IMR-90 (cell line): ENCODE measurements around the gene ADCY4. TPM values are rescaled to one million over a fixed set of nuclear protein-coding genes. Genes with fewer than 3 reads are reported as not detected.

Source experiments
- ATAC-seq: fragments of 200-7000 bp; cut with Tn5 transposase; 2 replicates; pipeline ENCODE4 v1.9.1; 2020; ENCODE audit warnings: low read depth, mild to moderate bottlenecking, moderate library complexity
- BruUV-seq: library from RNA; stranded (reverse); fragments of 400-500 nt; replicated peaks from 2 replicates; lab custom pipeline; 2021; lab: Mats Ljungman, UMichigan
- CTCF ChIA-PET: fragments of 300-600 bp; formaldehyde crosslinking; extraction: SDS; loops from one replicate; lab custom pipeline; 2021; ENCODE audit warnings: antibody characterized with exemption; lab: Yijun Ruan, JAX
- POLR2A ChIA-PET: fragments of 300-600 bp; sonication (Branson Sonifier 250); formaldehyde crosslinking; loops from one replicate; lab custom pipeline; 2022; ENCODE audit warnings: antibody characterized with exemption; ENCODE audit not compliant: unreplicated experiment; lab: Charles Lee
- DNase-seq: peaks from one replicate; pipeline ENCODE4 v3.0.0; 2013
- H2AFZ ChIP-seq: replicated peaks from 2 replicates; pipeline ENCODE3; 2013; ENCODE audit warnings: low read length, mild to moderate bottlenecking; ENCODE audit not compliant: poor library complexity
- H2AK5ac ChIP-seq: 2 replicates; pipeline ENCODE4 v1.6.1; 2013; ENCODE audit warnings: low read depth, low read length, inconsistent platforms
- H2AK9ac ChIP-seq: replicated peaks from 2 replicates; pipeline ENCODE3; 2013; ENCODE audit warnings: mild to moderate bottlenecking, low read depth, low read length, moderate library complexity; ENCODE audit not compliant: poor library complexity
- H2BK120ac ChIP-seq: 2 replicates; pipeline ENCODE4 v1.6.1; 2013; ENCODE audit warnings: low read depth, low read length, inconsistent platforms
- H2BK15ac ChIP-seq: 3 replicates; pipeline ENCODE4 v1.6.1; 2013; ENCODE audit warnings: low read depth, low read length, inconsistent platforms
- H2BK20ac ChIP-seq: 2 replicates; pipeline ENCODE4 v1.6.1; 2013; ENCODE audit warnings: low read depth, mild to moderate bottlenecking, inconsistent platforms, low read length, moderate library complexity
- H2BK5ac ChIP-seq: 2 replicates; pipeline ENCODE4 v1.6.1; 2013; ENCODE audit warnings: mild to moderate bottlenecking, low read depth, low read length, inconsistent platforms; ENCODE audit not compliant: poor library complexity, severe bottlenecking
- H3K14ac ChIP-seq: replicated peaks from 2 replicates; pipeline ENCODE4 v1.6.1; 2013; ENCODE audit warnings: low read depth, low read length, inconsistent platforms
- H3K18ac ChIP-seq: 2 replicates; pipeline ENCODE4 v1.6.1; 2013; ENCODE audit warnings: low read depth, low read length, control low read depth
- H3K23ac ChIP-seq: 2 replicates; pipeline ENCODE4 v1.6.1; 2013; ENCODE audit warnings: low read depth, low read length, inconsistent platforms
- H3K27ac ChIP-seq: 2 replicates; pipeline ENCODE4 v1.5.1; 2013; ENCODE audit warnings: mild to moderate bottlenecking, control low read depth, low read length; ENCODE audit not compliant: insufficient read depth
- H3K27me3 ChIP-seq: 2 replicates; pipeline ENCODE4 v1.6.1; 2013; ENCODE audit warnings: low read length; ENCODE audit not compliant: control insufficient read depth, insufficient read depth
- H3K36me3 ChIP-seq: 2 replicates; pipeline ENCODE4 v1.6.1; 2013; ENCODE audit warnings: low read length, mixed read lengths; ENCODE audit not compliant: control insufficient read depth, insufficient read depth
- H3K4ac ChIP-seq: 2 replicates; pipeline ENCODE4 v1.6.1; 2013; ENCODE audit warnings: low read depth, low read length, inconsistent platforms
- H3K4me1 ChIP-seq: 2 replicates; pipeline ENCODE4 v1.6.1; 2013; ENCODE audit warnings: low read length, mixed read lengths; ENCODE audit not compliant: control insufficient read depth, insufficient read depth
- H3K4me2 ChIP-seq: 2 replicates; pipeline ENCODE4 v1.6.1; 2013; ENCODE audit warnings: low read depth, mild to moderate bottlenecking, control low read depth, low read length, moderate library complexity
- H3K4me3 ChIP-seq: 2 replicates; pipeline ENCODE4 v1.5.1; 2013; ENCODE audit warnings: low read depth, mild to moderate bottlenecking, control low read depth, low read length, moderate library complexity; ENCODE audit not compliant: insufficient read depth
- H3K56ac ChIP-seq: 2 replicates; pipeline ENCODE4 v1.6.1; 2013; ENCODE audit warnings: low read length, inconsistent platforms; ENCODE audit not compliant: insufficient read depth; ENCODE audit errors: extremely low read depth
- H3K79me1 ChIP-seq, 2 experiments: 2 replicates each; pipeline ENCODE4 v1.6.1; 2013; ENCODE audit warnings: low read length in 2 of 2, inconsistent platforms in 1 of 2, low read depth in 1 of 2
- H3K9ac ChIP-seq: 2 replicates; pipeline ENCODE4 v1.6.1; 2013; ENCODE audit warnings: low read depth, low read length, control low read depth
- H3K9me1 ChIP-seq: 2 replicates; pipeline ENCODE4 v1.6.1; 2013; ENCODE audit warnings: low read length, inconsistent platforms; ENCODE audit not compliant: insufficient read depth
- H3K9me3 ChIP-seq: 2 replicates; pipeline ENCODE4 v1.6.1; 2013; ENCODE audit warnings: low read length; ENCODE audit not compliant: control insufficient read depth, insufficient read depth
- H4K20me1 ChIP-seq: 2 replicates; pipeline ENCODE4 v1.6.1; 2013; ENCODE audit warnings: low read length, inconsistent platforms; ENCODE audit not compliant: insufficient read depth
- H4K5ac ChIP-seq: 2 replicates; pipeline ENCODE4 v1.6.1; 2013; ENCODE audit warnings: mild to moderate bottlenecking, low read depth, low read length, control low read depth
- H4K8ac ChIP-seq, 2 experiments: 2 replicates each; pipeline ENCODE4 v1.6.1; 2013; ENCODE audit warnings: low read depth in 2 of 2, low read length in 2 of 2, control low read depth in 1 of 2, inconsistent platforms in 1 of 2
- H4K91ac ChIP-seq: 2 replicates; pipeline ENCODE4 v1.6.1; 2013; ENCODE audit warnings: low read depth, low read length, inconsistent platforms; ENCODE audit not compliant: insufficient read depth
- BHLHE40 ChIP-seq: fragments of 150-350 bp; IDR thresholded peaks from 2 replicates; pipeline ENCODE4 v1.6.1; 2016; ENCODE audit warnings: mild to moderate bottlenecking, low read depth, low read length
- CEBPB ChIP-seq: IDR thresholded peaks from 2 replicates; pipeline ENCODE4 v1.6.1; 2012; ENCODE audit warnings: low read depth, low read length, improper control_type of control experiment
- CHD1 ChIP-seq: IDR thresholded peaks from 2 replicates; pipeline ENCODE4 v1.6.1; 2012; ENCODE audit warnings: low read depth, low read length, improper control_type of control experiment
- CTCF ChIP-seq: conservative IDR thresholded peaks from 2 replicates; pipeline ENCODE4 v1.5.1; 2012; ENCODE audit warnings: mild to moderate bottlenecking, low read depth, low read length, improper control_type of control experiment
- FOS ChIP-seq: fragments of 150-350 bp; IDR thresholded peaks from 2 replicates; pipeline ENCODE4 v1.6.1; 2016; ENCODE audit warnings: low read depth, low read length
- RAD21 ChIP-seq: IDR thresholded peaks from 2 replicates; pipeline ENCODE4 v1.6.1; 2012; ENCODE audit warnings: low read length, improper control_type of control experiment
- RCOR1 ChIP-seq: IDR thresholded peaks from 2 replicates; pipeline ENCODE4 v1.6.1; 2012; ENCODE audit warnings: mild to moderate bottlenecking, low read length, improper control_type of control experiment; ENCODE audit not compliant: insufficient replicate concordance
- SMC3 ChIP-seq: fragments of 150-350 bp; IDR thresholded peaks from 2 replicates; pipeline ENCODE4 v1.6.1; 2016; ENCODE audit warnings: low read depth, mild to moderate bottlenecking, antibody characterized with exemption, low read length, moderate library complexity
- WGBS, 2 experiments: methylation state at CpG; one replicate each; pipeline versions ENCODE4 v1.1.5 to v1.1.7; 2013; ENCODE audit warnings: missing lambda C conversion rate in 2 of 2; ENCODE audit not compliant: insufficient read length in 1 of 2; ENCODE audit errors: extremely low coverage in 2 of 2; 5-methylcytosine and 5-hydroxymethylcytosine counted together
- dilution Hi-C: fragments of 300-500 bp; cut with HindIII; formaldehyde crosslinking; loops from one replicate; pipeline ENCODE4 v1.14.3; 2018; ENCODE audit warnings: low sequenced_read_pairs; ENCODE audit not compliant: unreplicated experiment
- in situ Hi-C: fragments of 300-500 bp; cut with MboI; formaldehyde crosslinking; loops from 3 replicates; pipeline ENCODE4 v1.14.3; 2019; ENCODE audit warnings: low sequenced_read_pairs, inconsistent platforms, mixed read lengths
- intact Hi-C: fragments of 100-400 bp; cut with micrococcal nuclease; formaldehyde crosslinking; loops from 2 replicates; pipeline ENCODE4 v1.10.0; 2022
- polyA plus RNA-seq, 3 experiments: library from polyadenylated mRNA; depleted of rRNA; stranded (reverse); fragments of >200 nt; gene quantifications; 2 replicates each; pipeline ENCODE4 v1.2.3, GENCODE V29; 2012; ENCODE audit warnings: low replicate concordance in 1 of 3
- total RNA-seq: library from RNA; depleted of rRNA; stranded (reverse); fragments of >200 nt; gene quantifications from 2 replicates; pipeline ENCODE4 v1.2.3, GENCODE V29; 2012
- TF ChIP-seq, protein P1 (sequence below): fragments of 150-350 bp; IDR thresholded peaks from 2 replicates; pipeline ENCODE4 v1.6.1; 2017; ENCODE audit warnings: mild to moderate bottlenecking, antibody characterized with exemption, low read length, low read depth

The ADCY4 gene
- total and polyA plus RNA-seq, 2 of the 4 experiments (the other 2 are of a cell fraction) = not detected

DNA sequence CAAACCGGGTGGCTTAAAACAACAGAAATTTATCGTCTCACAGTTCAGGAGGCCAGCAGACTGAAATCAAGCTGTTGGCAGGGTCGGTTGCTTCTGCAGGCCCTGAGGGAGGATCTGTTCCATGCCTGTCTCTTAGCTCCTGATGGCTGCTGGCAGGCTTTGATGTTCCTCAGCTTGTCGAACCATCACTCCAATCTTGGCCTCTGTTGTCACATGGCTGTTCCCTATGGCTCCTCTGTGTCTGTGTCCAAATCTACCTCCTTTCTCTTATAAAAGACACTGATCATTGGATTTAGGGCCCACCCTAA is 47.1 kb upstream of the ADCY4 start:
- ATAC-seq (no peak), DNase-seq (no peak)
- H3K4me3 ChIP-seq = no peak overlapping the region
- POLR2A ChIA-PET = no interaction called here
- BruUV-seq = no TSS peak
- peaks cover 13% of the 10 kb centered on the region for H3K36me3 ChIP-seq
- no peak overlapping the region for H4K8ac ChIP-seq
- H3K9ac ChIP-seq = no peak overlapping the region
- WGBS, 2 experiments = 35% methylated on average over 2 of the region's 4 CpGs; no CpG with 5 or more reads in 1 of the 2 experiments
- no peak overlapping the region for H2AK9ac ChIP-seq
- no peak overlapping the region for H3K14ac ChIP-seq
- 0 out of 2 replicates have a peak, but pooled peaks cover 3% of the 10 kb centered on the region for H4K20me1 ChIP-seq
- in situ Hi-C loops = no loop called here
- TF ChIP-seq SMC3 = no peak
- no peak for TF ChIP-seq CHD1
- no peak for TF ChIP-seq CTCF
- no peak for TF ChIP-seq FOS
- no peak for TF ChIP-seq BHLHE40
- TF ChIP-seq, protein P1, sequence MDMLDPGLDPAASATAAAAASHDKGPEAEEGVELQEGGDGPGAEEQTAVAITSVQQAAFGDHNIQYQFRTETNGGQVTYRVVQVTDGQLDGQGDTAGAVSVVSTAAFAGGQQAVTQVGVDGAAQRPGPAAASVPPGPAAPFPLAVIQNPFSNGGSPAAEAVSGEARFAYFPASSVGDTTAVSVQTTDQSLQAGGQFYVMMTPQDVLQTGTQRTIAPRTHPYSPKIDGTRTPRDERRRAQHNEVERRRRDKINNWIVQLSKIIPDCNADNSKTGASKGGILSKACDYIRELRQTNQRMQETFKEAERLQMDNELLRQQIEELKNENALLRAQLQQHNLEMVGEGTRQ = no peak
- no peak for TF ChIP-seq CEBPB
- TF ChIP-seq RCOR1 = no peak
- TF ChIP-seq RAD21 = no peak
- no peak overlapping the region for H2AK5ac ChIP-seq
- H3K4me2 ChIP-seq = no peak overlapping the region
- H3K56ac ChIP-seq = no peak overlapping the region
- H3K9me3 ChIP-seq = no peaks in the 10 kb centered on the region
- H3K4me1 ChIP-seq = no peaks in the 10 kb centered on the region; the same call in 1 of the 2 replicates
- no peak overlapping the region for H2BK5ac ChIP-seq
- no peak overlapping the region for H2BK20ac ChIP-seq
- no peak overlapping the region for H3K18ac ChIP-seq
- H2BK120ac ChIP-seq = no peak overlapping the region
- no peak overlapping the region for H2AFZ ChIP-seq
- H3K27me3 ChIP-seq = peaks cover 8% of the 10 kb centered on the region
- peaks cover 6% of the 10 kb centered on the region for H3K9me1 ChIP-seq
- H3K23ac ChIP-seq = no peak overlapping the region
- no peak overlapping the region for H3K27ac ChIP-seq
- intact Hi-C loops = no loop called here
- dilution Hi-C loops = no loop called here
- CTCF ChIA-PET = no interaction called here
- no peaks in the 10 kb centered on the region for H3K79me1 ChIP-seq
- H2BK15ac ChIP-seq = no peak overlapping the region
- H4K5ac ChIP-seq = no peak overlapping the region
- H4K91ac ChIP-seq = no peak overlapping the region
- no peak overlapping the region for H3K4ac ChIP-seq
